Panc1 (cell line): ENCODE data around the gene FNIP2. TPM values are rescaled to one million over a fixed set of nuclear protein-coding genes. Genes with fewer than 3 reads are reported as not detected.

Source experiments
- ATAC-seq: fragments of 200-7000 bp; cut with Tn5 transposase; 2 replicates; pipeline ENCODE4 v1.9.1; 2020; ENCODE audit warnings: mild to moderate bottlenecking, moderate library complexity
- BruUV-seq: library from RNA; stranded (reverse); fragments of 400-500 nt; replicated peaks from 2 replicates; lab custom pipeline; 2021; lab: Mats Ljungman, UMichigan
- CTCF ChIA-PET: fragments of 300-600 bp; sonication (Branson Sonifier 250); formaldehyde crosslinking; loops from one replicate; lab custom pipeline; 2022; ENCODE audit warnings: antibody characterized with exemption; lab: Charles Lee
- POLR2A ChIA-PET: fragments of 300-600 bp; sonication (Branson Sonifier 250); formaldehyde crosslinking; loops from one replicate; lab custom pipeline; 2022; ENCODE audit warnings: antibody characterized with exemption; lab: Charles Lee
- DNase-seq: peaks from one replicate; pipeline ENCODE4 v3.0.0-alpha.2; 2010; ENCODE audit warnings: low read depth, low spot score
- H3K27ac ChIP-seq: 2 replicates; pipeline ENCODE4 v1.5.1; 2011; ENCODE audit warnings: mild to moderate bottlenecking, low read length, inconsistent platforms
- H3K27me3 ChIP-seq: fragments of 200-500 bp; sonication (Bioruptor generic); 2 replicates; pipeline ENCODE4 v1.6.0; 2014; ENCODE audit warnings: low read length, inconsistent platforms; ENCODE audit not compliant: control insufficient read depth, insufficient read depth
- H3K36me3 ChIP-seq: fragments of 200-500 bp; sonication (Bioruptor generic); 2 replicates; pipeline ENCODE4 v1.5.1; 2014; ENCODE audit warnings: inconsistent platforms, mild to moderate bottlenecking, low read length, moderate library complexity; ENCODE audit not compliant: control insufficient read depth, insufficient read depth
- H3K4me1 ChIP-seq: 2 replicates; pipeline ENCODE4 v1.5.1; 2011; ENCODE audit warnings: inconsistent platforms, mild to moderate bottlenecking, low read length, moderate library complexity; ENCODE audit not compliant: control insufficient read depth, insufficient read depth
- H3K4me3 ChIP-seq, 2 experiments: 2 replicates each; pipeline ENCODE4 v1.5.1; 2011 to 2012; ENCODE audit warnings: low read depth in 2 of 2, low read length in 2 of 2, mild to moderate bottlenecking in 2 of 2, inconsistent platforms in 1 of 2, moderate library complexity in 1 of 2
- H3K9me3 ChIP-seq: fragments of 200-500 bp; sonication (Bioruptor generic); 2 replicates; pipeline ENCODE4 v1.5.1; 2014; ENCODE audit warnings: low read depth, mild to moderate bottlenecking, inconsistent platforms, low read length, moderate library complexity; ENCODE audit not compliant: control insufficient read depth, insufficient read depth
- CTCF ChIP-seq: fragments of 450-650 bp; IDR thresholded peaks from 2 replicates; pipeline ENCODE4 v1.5.1; 2017; ENCODE audit warnings: mild to moderate bottlenecking
- POLR2AphosphoS5 ChIP-seq: IDR thresholded peaks from 2 replicates; pipeline ENCODE4 v1.6.1; 2012; ENCODE audit warnings: mild to moderate bottlenecking, low read depth, low read length, moderate library complexity
- SIN3A ChIP-seq: IDR thresholded peaks from 2 replicates; pipeline ENCODE4 v1.6.1; 2012; ENCODE audit warnings: low read depth, mild to moderate bottlenecking, low read length, moderate library complexity, borderline replicate concordance; ENCODE audit not compliant: insufficient read depth
- TCF7L2 ChIP-seq: IDR thresholded peaks from 2 replicates; pipeline ENCODE4 v1.6.1; 2011; ENCODE audit warnings: mild to moderate bottlenecking, low read depth, low read length, inconsistent platforms
- in situ Hi-C: cut with HindIII; loops from 2 replicates; pipeline ENCODE4 v1.10.0; 2016; ENCODE audit warnings: low sequenced_read_pairs, low pct_unique_long_range_greater_than_20kb
- intact Hi-C: fragments of 100-400 bp; cut with micrococcal nuclease; formaldehyde crosslinking; loops from one replicate; pipeline ENCODE4 v1.10.0; 2022; ENCODE audit not compliant: unreplicated experiment
- total RNA-seq: library from RNA; stranded (reverse); gene quantifications from one replicate; pipeline ENCODE4 v1.2.1, GENCODE V29; 2021; ENCODE audit not compliant: unreplicated experiment
- TF ChIP-seq, protein P1 (sequence below), 2 experiments: IDR thresholded peaks; 2 replicates each; pipeline ENCODE4 v1.6.1; 2011 to 2012; ENCODE audit warnings: low read depth in 2 of 2, control low read depth in 1 of 2, low read length in 1 of 2, mild to moderate bottlenecking in 1 of 2, moderate library complexity in 1 of 2; ENCODE audit not compliant: insufficient read depth in 1 of 2

The FNIP2 gene
- total RNA-seq, 1 experiment from 2014 or later: 17.7 TPM

DNA sequence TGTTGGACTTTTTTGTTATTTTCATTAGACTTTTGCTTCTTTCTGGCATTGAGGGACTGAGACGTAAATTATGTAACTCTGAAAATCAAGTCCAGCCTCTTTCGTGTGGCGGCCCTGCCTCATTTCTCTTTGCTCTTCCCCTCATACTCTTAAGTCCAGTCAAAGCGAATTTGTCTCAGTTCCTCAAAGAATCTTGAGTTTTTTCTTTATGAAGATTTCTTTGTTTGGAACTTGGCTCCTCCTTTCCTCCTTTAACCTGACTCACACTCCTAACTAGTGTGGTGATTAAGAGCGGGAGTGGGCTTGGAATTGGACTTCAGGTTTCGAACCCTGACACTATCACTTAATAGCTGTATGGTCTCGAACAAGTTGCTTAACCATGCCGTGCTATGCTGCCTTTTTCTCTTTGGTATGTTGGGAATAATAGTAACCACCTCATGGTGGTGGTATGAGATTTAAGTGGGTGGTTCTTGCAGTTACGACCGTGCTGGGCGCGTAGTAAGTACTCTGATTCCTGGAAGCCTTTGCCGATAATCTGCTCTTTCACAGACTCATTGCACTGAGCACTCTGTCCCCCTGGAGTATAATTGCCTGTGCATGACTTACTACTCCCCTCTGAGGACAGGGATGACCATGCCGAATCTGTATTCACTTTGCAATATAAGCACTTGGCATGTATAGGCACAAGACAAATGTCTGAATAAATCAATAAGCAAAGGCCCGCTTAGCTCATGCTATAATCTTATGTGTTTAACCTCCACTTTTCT, 19.1 kb downstream of the FNIP2 start:
- no peaks in the 10 kb centered on the region for H3K36me3 ChIP-seq
- H3K27me3 ChIP-seq: no peaks in the 10 kb centered on the region
- ATAC-seq (peak; percentile 56), DNase-seq (no peak)
- POLR2A ChIA-PET: no interaction called here
- CTCF ChIA-PET: no interaction called here
- peak overlapping the region; percentile 7 to 36; a peak in 3 of 4 replicates for H3K4me3 ChIP-seq
- intact Hi-C loops: no loop called here
- H3K9me3 ChIP-seq: no peaks in the 10 kb centered on the region
- in situ Hi-C loops: no loop called here
- BruUV-seq: no TSS peak
- peak overlapping the region; percentile 72 for H3K27ac ChIP-seq
- no peak for TF ChIP-seq POLR2AphosphoS5
- TF ChIP-seq CTCF: peak; percentile 6; the same call in 1 of the 2 replicates
- peaks cover 47% of the 10 kb centered on the region for H3K4me1 ChIP-seq

DNA sequence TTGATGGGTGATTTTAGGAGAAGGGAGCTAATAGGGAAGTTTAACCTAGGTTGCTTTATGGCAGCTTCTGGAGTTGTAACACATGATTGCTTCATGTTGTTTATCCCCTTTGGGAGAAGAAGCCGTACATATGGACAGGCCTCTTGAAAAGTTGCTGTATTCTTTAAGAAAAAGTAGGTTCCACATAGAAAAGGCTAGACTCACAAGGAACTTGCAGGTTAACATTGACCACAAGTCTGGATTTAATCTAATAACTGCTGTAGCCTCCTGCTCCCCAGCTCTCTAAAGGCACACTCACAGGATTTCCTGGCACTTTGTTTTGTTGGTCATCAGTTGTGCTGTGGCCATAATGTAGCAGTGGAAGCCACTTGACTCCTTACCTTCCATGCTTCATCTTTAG, 19.7 kb downstream of the FNIP2 start:
- intact Hi-C loops: no loop called here

More for the DNA sequence above, 19.7 kb downstream of the FNIP2 start:
- CTCF ChIA-PET: interaction anchor here (0.9 kb wide), 1 partner anchor 63 kb away, joined by 3 read pairs; no protein-coding TSS in a partner anchor
- Histone ChIP-seq H3K36me3 (no peaks in the 10 kb centered on the region), H3K27me3 (no peaks in the 10 kb centered on the region), H3K9me3 (no peaks in the 10 kb centered on the region), H3K4me1 (peaks cover 46% of the 10 kb centered on the region), H3K4me3 (peak overlapping the region; percentile 7 to 36; a peak in 2 of 4 replicates), H3K27ac (peak overlapping the region; percentile 72)
- ATAC-seq (no peak), DNase-seq (no peak)
- in situ Hi-C loops: no loop called here
- POLR2A ChIA-PET: interaction anchor here (0.7 kb wide), 1 partner anchor 9 kb away, joined by 3 read pairs; no protein-coding TSS in a partner anchor
- no TSS peak for BruUV-seq
- TF ChIP-seq TCF7L2: no peak
- no peak for TF ChIP-seq CTCF
- TF ChIP-seq SIN3A: no peak
- TF ChIP-seq, protein P1, sequence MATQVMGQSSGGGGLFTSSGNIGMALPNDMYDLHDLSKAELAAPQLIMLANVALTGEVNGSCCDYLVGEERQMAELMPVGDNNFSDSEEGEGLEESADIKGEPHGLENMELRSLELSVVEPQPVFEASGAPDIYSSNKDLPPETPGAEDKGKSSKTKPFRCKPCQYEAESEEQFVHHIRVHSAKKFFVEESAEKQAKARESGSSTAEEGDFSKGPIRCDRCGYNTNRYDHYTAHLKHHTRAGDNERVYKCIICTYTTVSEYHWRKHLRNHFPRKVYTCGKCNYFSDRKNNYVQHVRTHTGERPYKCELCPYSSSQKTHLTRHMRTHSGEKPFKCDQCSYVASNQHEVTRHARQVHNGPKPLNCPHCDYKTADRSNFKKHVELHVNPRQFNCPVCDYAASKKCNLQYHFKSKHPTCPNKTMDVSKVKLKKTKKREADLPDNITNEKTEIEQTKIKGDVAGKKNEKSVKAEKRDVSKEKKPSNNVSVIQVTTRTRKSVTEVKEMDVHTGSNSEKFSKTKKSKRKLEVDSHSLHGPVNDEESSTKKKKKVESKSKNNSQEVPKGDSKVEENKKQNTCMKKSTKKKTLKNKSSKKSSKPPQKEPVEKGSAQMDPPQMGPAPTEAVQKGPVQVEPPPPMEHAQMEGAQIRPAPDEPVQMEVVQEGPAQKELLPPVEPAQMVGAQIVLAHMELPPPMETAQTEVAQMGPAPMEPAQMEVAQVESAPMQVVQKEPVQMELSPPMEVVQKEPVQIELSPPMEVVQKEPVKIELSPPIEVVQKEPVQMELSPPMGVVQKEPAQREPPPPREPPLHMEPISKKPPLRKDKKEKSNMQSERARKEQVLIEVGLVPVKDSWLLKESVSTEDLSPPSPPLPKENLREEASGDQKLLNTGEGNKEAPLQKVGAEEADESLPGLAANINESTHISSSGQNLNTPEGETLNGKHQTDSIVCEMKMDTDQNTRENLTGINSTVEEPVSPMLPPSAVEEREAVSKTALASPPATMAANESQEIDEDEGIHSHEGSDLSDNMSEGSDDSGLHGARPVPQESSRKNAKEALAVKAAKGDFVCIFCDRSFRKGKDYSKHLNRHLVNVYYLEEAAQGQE (IDR thresholded peaks at IDR 0.05; ENCODE audit: insufficient read depth in 1 of 2, low read depth in 2 of 2, low read length in 1 of 2): no peak
- no peak for TF ChIP-seq POLR2AphosphoS5
